Measurements from ENCODE around the gene DCTN3.

GRCh38 chr9:34571481-34571810 lies 48.8 kb downstream of the DCTN3 start:
- TF ChIP-seq POLR2AphosphoS5 (IDR thresholded peaks at IDR 0.05; ENCODE audit: low read depth) (no peak), CTCF (IDR thresholded peaks at IDR 0.05; ENCODE audit: insufficient read depth, low read length) (no peak), GABPA (IDR thresholded peaks at IDR 0.05; ENCODE audit: low read depth) (no peak), SPI1 (IDR thresholded peaks at IDR 0.05; ENCODE audit: borderline replicate concordance, low read depth) (no peak)

Data from HL-60 (cell line).